ENCODE data around the gene AATK. TPM values are rescaled to one million over a fixed set of nuclear protein-coding genes. Genes with fewer than 3 reads are reported as not detected.

Gene AATK
- total RNA-seq, 4 donors from 2014 or later = 0.51 to 5.9 (median 3.0) TPM

- Histone ChIP-seq H3K4me1 (no peaks in the 10 kb centered on the region), H3K9me3 (no peaks in the 10 kb centered on the region), H3K36me3 (no peaks in the 10 kb centered on the region), H3K27me3 (no peaks in the 10 kb centered on the region), H3K4me3 (no peak overlapping the region), H3K27ac (no peak overlapping the region)
- DNase-seq = no peak
- TF ChIP-seq POLR2A (IDR thresholded peaks at IDR 0.05) (no peak), CTCF (IDR thresholded peaks at IDR 0.05) (no peak)
- intact Hi-C loops (cut with DNase I; ENCODE audit: low total_unique reads) = no loop called here
These were observed 33.4 kb upstream of the AATK start for GRCh38 chr17:81199482-81199830.

- TF ChIP-seq POLR2A (IDR thresholded peaks at IDR 0.05) (no peak), CTCF (IDR thresholded peaks at IDR 0.05) (no peak)
- H3K27me3 ChIP-seq = no peaks in the 10 kb centered on the region
- no peaks in the 10 kb centered on the region for H3K36me3 ChIP-seq
- DNase-seq = no peak
- intact Hi-C loops (cut with DNase I; ENCODE audit: low total_unique reads) = no loop called here
- H3K4me3 ChIP-seq = no peak overlapping the region
- H3K4me1 ChIP-seq = no peaks in the 10 kb centered on the region
- no peaks in the 10 kb centered on the region for H3K9me3 ChIP-seq
- H3K27ac ChIP-seq = no peak overlapping the region
These were observed 32.9 kb upstream of the AATK start for GRCh38 chr17:81198826-81199481.

- DNase-seq = no peak
- Histone ChIP-seq H3K27ac (no peak overlapping the region), H3K36me3 (no peaks in the 10 kb centered on the region), H3K27me3 (no peaks in the 10 kb centered on the region), H3K9me3 (no peaks in the 10 kb centered on the region), H3K4me1 (no peaks in the 10 kb centered on the region), H3K4me3 (no peak overlapping the region)
- no peak for TF ChIP-seq CTCF (IDR thresholded peaks at IDR 0.05)
- TF ChIP-seq POLR2A (IDR thresholded peaks at IDR 0.05) = no peak
- intact Hi-C loops (cut with DNase I; ENCODE audit: low total_unique reads) = no loop called here
These were observed 31.9 kb upstream of the AATK start for GRCh38 chr17:81197831-81198490.

- no peak for TF ChIP-seq POLR2A (IDR thresholded peaks at IDR 0.05)
- TF ChIP-seq CTCF (IDR thresholded peaks at IDR 0.05) = no peak
- H3K27ac ChIP-seq = no peak overlapping the region
- intact Hi-C loops (cut with DNase I; ENCODE audit: low total_unique reads) = no loop called here
These were observed 31.4 kb upstream of the AATK start for GRCh38 chr17:81197409-81197795.

GRCh38 chr17:81196505-81197408, 30.7 kb upstream of the AATK start:
- no peaks in the 10 kb centered on the region for H3K9me3 ChIP-seq
- intact Hi-C loops (cut with DNase I; ENCODE audit: low total_unique reads) = no loop called here
- no peaks in the 10 kb centered on the region for H3K27me3 ChIP-seq
- DNase-seq = no peak
- TF ChIP-seq CTCF (IDR thresholded peaks at IDR 0.05) (no peak), POLR2A (IDR thresholded peaks at IDR 0.05) (no peak)
- H3K36me3 ChIP-seq = no peaks in the 10 kb centered on the region
- no peaks in the 10 kb centered on the region for H3K4me1 ChIP-seq
- H3K4me3 ChIP-seq = no peak overlapping the region
- no peak overlapping the region for H3K27ac ChIP-seq

More at GRCh38 chr17:81197409-81197795, 31.4 kb upstream of the AATK start:
- Histone ChIP-seq H3K4me1 (no peaks in the 10 kb centered on the region), H3K4me3 (no peak overlapping the region), H3K27me3 (no peaks in the 10 kb centered on the region), H3K9me3 (no peaks in the 10 kb centered on the region), H3K36me3 (no peaks in the 10 kb centered on the region)
- DNase-seq = no peak
